IPS-18c (cell line): ENCODE results near the gene PDE4B.

Source experiments
- H3K4me3 ChIP-seq: 2 replicates; pipeline ENCODE4 v1.7.0; 2013; ENCODE audit warnings: low read depth, mild to moderate bottlenecking, low read length, moderate library complexity; ENCODE audit not compliant: insufficient read depth
- H3K9me3 ChIP-seq: one replicate; pipeline ENCODE4 v1.6.1; 2013; ENCODE audit warnings: mild to moderate bottlenecking, low read length, moderate library complexity; ENCODE audit not compliant: control insufficient read depth, insufficient read depth

The PDE4B gene

DNA sequence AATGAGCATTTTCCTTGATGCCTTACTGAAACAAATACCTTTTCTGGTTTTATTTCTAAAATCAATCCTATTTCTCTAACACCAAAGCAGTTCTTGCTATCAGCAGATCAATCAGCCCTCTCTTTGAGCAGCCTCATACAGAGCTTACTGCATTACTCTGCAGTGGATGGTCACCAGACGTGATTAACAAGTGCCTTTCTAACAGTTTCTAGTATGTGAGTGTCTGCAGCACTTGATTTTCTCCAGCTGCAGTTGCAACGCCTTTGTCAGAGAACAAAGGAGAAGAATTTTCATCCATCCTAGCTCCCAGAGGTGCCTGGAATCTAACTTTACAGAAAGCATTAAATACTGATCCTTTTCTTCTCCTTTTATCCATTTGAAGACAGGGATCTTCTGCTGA, 563.9 kb downstream of the PDE4B start:
- H3K9me3 ChIP-seq: no peaks in the 10 kb centered on the region
- no peak overlapping the region for H3K4me3 ChIP-seq

DNA sequence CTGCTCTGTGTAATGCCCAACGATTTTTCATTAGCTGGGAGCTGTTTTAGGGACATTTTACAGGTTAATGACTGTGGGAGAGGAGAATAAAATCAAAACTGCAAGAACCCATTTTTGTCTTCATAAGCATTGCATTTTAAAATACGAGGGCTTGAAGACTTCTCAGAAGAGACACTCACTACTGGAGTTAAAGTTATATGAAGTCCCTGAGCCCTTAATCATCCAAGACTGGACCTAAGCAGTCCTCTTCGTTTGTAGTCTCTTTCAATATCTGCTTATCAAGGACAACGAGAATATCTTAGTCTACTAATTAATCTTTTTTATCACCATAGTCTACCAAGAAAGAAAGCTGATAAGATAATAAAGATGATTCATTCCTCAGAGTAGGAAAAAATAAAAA, 564.3 kb downstream of the PDE4B start:
- no peak overlapping the region for H3K4me3 ChIP-seq
- no peaks in the 10 kb centered on the region for H3K9me3 ChIP-seq

DNA sequence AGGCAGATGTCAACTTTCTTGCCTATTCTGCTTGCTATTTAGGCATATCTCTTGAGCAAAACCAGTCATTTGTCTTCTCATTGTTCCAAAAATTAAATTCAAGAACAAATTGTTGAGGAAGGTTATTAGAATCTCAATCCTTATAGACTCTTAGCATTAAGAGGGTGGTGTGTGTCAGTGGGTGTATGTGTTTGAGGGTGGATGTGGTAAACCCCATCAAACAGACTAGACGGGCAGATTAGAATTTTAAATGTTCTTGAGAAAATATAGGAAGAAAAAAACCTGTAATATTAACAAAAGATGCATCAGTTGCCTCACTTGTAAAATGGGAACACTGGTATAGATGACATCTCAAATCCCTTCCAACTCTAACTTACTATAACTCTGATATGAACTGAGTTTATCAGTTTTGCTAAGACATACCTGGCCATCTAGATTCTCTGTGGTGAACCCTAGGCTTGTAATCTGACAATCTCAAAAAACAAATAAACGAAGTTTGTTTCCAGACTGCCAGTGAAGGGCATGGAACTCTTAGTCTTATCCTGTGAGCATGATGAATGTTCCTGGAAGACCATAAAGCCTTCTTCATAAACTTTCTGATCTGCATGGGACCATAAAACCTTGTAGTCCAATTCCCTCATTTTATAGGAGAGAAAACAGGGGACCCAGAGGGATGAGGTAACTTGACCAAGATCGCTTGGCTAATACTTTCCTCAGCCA, 564.9 kb downstream of the PDE4B start:
- no peaks in the 10 kb centered on the region for H3K9me3 ChIP-seq
- no peak overlapping the region for H3K4me3 ChIP-seq

DNA sequence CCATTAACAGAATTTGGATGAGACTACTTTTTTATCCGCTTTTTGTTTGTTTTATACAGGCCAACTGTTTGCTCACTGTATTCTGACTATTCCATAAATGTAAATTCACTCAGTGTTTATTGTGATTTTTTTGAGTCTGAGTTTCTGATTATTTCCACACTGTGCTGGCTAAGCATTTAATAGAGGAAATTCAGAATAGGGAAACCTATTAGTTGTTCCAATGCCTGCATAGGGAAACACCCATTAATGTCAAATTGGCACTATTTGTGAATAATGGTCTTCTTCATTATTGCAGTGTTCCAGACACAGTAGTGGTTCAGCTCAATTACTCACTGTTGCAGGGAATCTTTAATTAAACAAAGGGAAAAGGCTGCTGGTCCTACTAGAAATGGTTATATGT, 566.6 kb downstream of the PDE4B start:
- H3K4me3 ChIP-seq: no peak overlapping the region
- H3K9me3 ChIP-seq: no peaks in the 10 kb centered on the region

DNA sequence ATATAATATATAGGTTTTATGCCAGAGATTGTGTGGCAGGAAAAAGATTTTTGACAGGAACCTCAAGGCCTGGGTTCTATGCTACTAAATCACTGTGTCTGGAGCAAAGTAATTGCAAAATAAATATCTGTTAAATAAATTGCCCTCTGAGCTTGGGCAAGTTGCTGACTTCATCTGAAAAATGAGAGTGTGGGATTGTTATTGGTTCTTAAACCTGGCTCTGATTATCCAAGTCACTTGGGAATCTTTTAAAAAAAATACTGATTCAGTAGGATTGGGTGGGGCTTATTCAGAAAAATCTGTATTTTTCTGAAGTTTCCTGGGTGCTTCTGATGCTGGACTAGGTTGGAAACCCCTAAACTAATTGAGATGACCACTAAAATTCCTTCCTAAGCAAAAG, 567.1 kb downstream of the PDE4B start:
- no peak overlapping the region for H3K4me3 ChIP-seq
- no peaks in the 10 kb centered on the region for H3K9me3 ChIP-seq

DNA sequence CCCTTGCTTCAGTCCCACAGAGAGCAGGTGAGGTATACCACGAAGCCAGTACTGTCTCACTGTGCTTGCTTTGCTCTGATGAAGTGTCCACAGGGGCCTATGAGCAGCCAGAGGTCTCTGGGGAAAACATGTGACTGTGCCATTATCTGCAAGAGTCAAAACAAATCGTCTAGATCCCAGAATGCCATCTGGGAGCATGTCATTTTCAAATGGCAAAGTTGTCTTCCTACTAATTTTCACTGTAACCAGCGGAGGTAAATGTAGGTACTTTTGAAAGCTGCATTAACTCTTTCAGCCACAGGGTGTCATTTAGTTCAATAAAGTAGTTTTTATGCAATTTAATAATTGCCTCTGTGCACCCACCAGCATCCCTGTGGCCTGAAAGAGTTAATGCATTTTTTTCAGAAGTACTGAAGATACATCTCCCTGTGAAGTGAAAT, 567.6 kb downstream of the PDE4B start:
- Histone ChIP-seq H3K9me3 (no peaks in the 10 kb centered on the region), H3K4me3 (no peak overlapping the region)

DNA sequence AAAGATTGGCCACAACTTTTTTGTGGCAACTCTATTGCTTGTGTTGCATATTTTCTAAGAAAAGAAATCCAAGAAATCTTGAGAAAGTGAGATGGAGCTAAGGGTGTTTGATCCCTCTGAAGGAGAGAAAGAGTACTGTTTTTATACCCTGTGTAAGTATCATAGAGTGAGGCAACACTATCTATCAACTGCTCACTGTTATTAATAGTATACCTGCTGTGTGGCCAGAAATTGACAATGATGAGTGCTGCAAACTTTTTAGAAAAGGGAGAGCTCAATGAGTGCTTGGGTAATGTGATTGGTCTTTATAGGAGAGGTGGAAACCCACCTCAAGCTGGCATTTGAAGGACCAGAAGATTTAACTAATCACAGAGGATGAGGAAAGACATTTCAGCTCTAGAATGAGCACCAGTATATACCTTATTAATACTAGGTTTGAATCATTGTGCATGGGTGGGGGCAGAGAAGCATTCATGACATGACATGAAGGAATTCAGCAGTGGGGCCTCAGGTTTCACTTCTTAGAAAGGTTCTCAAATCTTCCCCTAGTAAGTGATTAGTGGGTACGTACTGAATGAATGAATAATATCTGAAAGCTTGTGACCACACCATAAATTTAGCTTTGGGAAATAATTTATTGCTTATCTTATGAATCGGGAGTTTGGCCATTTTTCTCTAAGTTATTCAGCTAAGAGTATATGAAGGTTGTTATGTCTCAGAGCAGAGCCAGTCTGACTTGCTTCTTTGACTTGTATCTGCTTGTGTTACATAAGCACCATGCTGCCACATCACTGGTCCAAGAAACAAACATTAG, 572.1 kb downstream of the PDE4B start:
- H3K9me3 ChIP-seq: no peaks in the 10 kb centered on the region
- no peak overlapping the region for H3K4me3 ChIP-seq

DNA sequence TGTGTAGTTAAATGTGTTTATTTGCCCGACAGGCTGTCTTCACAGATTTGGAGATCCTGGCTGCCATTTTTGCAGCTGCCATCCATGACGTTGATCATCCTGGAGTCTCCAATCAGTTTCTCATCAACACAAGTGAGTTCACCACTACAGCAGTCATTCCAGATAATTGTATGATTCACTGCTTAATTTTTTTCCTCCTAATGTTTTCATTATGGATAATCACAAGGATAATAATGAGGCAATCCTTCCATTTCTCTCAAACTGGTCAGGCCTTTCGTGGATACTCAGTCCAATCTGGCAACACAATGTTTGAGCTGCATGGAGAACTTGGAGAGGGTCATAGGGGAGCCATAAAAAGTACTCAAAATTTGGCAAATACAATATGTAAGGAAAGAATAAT, 572.9 kb downstream of the PDE4B start:
- H3K4me3 ChIP-seq: no peak overlapping the region
- no peaks in the 10 kb centered on the region for H3K9me3 ChIP-seq

DNA sequence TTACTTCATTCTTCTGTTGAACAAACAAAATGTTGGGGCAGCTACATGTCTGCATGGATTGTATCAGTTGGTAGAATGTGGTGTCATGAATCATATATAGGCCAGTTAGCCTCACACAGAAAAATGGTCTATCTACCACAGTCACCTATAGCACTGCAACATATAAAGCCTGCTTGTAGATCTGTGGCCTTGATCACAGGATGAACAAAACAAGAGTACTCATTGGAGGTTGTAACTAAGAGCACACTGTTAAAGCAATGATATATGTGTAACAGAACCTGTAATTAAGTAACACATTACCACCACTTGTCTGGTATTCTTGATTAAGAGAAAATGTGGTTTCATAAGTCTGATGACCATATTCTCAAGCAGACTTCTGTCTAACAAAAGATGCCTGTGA, 573.9 kb downstream of the PDE4B start:
- Histone ChIP-seq H3K9me3 (no peaks in the 10 kb centered on the region), H3K4me3 (no peak overlapping the region)

DNA sequence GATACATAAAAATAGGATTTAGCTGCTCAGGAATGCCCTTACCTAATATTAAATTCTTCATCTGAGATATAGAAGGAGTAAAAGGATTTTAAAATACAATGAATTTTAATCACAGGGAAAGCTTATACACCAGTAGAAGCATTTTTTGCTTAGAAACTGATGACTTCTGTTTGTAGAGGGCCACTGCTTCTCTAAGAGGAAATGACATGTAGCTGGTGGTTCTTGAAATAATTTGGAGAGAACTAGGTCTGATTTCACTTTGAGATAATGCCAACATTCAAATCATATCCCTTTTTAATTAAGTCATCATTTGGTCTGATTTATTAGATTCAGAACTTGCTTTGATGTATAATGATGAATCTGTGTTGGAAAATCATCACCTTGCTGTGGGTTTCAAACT, 574.7 kb downstream of the PDE4B start:
- no peaks in the 10 kb centered on the region for H3K9me3 ChIP-seq
- no peak overlapping the region for H3K4me3 ChIP-seq

DNA sequence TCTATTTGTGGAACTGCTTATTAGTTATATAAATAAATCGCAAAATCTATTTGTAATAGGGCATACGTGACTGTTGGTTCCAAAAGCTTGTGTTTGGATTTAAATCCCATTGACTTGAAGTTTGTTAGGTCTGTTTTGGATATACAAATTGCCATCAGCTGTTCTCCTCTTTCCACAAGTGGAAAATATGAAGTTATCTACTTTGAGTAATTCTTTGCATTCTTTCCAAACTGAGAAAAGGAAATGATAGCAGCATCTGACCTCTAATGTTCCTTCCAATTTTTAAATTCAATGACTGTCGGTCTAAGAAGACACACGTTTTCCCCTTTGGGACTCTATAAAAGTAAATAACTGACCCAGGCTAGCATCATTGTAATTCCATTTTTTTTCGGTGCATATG, 575.6 kb downstream of the PDE4B start:
- H3K4me3 ChIP-seq: no peak overlapping the region
- no peaks in the 10 kb centered on the region for H3K9me3 ChIP-seq

DNA sequence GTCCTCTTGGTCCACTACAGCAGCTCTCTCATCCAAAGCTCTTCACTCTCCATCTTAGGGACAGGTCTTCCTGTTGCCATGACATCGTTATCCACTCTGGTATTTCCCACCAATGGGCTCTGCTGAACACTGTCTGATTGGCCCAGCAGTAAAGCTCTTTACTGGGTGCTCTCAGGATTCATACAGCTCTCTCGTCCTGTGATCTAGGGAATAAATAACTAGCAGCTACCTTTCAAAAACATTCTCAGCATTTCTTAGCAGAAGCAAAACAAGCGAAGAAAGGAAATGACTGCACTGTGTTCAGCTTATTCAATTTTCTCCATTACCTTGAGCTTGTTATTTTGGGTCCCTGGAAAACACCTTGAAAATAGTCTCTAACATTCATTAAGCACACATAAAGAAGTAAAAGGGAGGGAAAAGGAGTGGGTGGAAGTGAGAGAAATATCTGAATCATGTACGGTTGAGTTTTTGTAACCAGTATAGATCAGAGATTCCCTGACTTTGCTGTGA, 577.8 kb downstream of the PDE4B start:
- no peaks in the 10 kb centered on the region for H3K9me3 ChIP-seq
- H3K4me3 ChIP-seq: no peak overlapping the region

DNA sequence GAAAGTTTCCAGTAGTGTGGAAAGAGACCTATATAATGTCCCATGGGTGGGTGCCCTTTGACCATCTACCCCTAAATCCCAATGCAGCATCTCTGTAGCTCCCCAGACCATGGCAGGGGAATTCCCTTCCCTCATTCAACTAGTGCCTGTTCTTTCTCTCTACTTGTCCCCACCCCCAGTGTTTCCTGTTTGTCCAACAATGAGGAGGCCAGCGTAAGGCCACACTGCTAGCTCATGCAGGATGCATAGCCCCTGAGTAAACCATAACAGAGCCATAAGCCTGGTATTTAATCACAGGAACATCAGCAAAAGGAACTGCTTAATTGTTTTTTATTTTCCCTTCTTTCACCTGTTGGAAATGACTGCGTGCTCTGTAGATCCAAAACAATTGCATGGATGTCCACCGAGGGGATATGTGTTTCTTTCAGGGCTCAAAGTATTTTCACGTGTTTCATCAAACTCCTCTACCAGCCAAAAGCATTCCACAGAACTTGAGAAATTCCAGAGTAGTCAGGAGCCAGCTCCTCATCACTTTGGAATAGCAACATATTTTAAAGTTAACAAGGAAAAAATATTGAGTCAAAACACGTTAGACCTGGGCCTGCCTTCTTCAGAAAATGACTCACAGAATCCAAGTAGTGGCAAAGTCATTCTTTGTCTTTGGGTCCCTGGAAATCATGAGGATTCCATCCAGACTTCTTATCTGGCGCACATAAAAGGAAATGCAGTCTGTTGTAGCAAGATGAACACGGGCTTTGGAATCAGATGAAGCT, 578.7 kb downstream of the PDE4B start:
- H3K9me3 ChIP-seq: no peaks in the 10 kb centered on the region
- H3K4me3 ChIP-seq: no peak overlapping the region

DNA sequence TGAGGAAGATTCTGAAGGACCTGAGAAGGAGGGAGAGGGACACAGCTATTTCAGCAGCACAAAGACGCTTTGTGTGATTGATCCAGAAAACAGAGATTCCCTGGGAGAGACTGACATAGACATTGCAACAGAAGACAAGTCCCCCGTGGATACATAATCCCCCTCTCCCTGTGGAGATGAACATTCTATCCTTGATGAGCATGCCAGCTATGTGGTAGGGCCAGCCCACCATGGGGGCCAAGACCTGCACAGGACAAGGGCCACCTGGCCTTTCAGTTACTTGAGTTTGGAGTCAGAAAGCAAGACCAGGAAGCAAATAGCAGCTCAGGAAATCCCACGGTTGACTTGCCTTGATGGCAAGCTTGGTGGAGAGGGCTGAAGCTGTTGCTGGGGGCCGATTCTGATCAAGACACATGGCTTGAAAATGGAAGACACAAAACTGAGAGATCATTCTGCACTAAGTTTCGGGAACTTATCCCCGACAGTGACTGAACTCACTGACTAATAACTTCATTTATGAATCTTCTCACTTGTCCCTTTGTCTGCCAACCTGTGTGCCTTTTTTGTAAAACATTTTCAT, 579.9 kb downstream of the PDE4B start:
- no peak overlapping the region for H3K4me3 ChIP-seq
- H3K9me3 ChIP-seq: no peaks in the 10 kb centered on the region

DNA sequence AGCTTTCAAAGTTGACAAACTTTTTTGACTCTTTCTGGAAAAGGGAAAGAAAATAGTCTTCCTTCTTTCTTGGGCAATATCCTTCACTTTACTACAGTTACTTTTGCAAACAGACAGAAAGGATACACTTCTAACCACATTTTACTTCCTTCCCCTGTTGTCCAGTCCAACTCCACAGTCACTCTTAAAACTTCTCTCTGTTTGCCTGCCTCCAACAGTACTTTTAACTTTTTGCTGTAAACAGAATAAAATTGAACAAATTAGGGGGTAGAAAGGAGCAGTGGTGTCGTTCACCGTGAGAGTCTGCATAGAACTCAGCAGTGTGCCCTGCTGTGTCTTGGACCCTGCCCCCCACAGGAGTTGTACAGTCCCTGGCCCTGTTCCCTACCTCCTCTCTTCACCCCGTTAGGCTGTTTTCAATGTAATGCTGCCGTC, 580.5 kb downstream of the PDE4B start:
- Histone ChIP-seq H3K9me3 (no peaks in the 10 kb centered on the region), H3K4me3 (no peak overlapping the region)

DNA sequence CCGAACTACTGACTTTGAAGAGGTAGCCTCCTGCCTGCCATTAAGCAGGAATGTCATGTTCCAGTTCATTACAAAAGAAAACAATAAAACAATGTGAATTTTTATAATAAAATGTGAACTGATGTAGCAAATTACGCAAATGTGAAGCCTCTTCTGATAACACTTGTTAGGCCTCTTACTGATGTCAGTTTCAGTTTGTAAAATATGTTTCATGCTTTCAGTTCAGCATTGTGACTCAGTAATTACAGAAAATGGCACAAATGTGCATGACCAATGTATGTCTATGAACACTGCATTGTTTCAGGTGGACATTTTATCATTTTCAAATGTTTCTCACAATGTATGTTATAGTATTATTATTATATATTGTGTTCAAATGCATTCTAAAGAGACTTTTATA, 581.5 kb downstream of the PDE4B start:
- no peak overlapping the region for H3K4me3 ChIP-seq
- no peaks in the 10 kb centered on the region for H3K9me3 ChIP-seq

DNA sequence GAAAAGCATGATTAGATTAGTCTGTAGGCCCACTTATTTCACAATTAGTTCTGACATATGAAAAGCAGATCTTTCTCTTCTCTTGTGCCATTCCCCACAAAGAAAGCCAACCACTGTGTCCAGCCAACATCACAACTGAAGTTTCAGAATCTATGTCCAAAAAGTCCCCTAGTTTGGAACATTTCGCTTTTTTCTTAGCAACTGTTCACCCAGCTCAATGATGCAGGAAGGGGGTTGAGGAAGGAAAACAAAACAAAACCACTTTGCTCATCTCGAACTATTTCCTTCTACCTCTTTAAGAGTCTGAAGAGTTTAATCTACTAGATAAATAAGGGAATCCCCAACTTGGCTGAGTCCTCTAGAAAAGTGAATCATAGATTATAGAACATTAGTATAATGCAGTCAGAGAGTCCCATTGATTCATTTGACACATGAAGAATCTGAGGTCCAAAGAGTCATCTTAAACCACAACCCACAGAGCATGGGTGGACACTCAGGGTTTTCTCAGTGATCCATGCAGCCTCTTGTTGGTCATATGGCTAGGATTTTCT, 581.9 kb downstream of the PDE4B start:
- Histone ChIP-seq H3K4me3 (no peak overlapping the region), H3K9me3 (no peaks in the 10 kb centered on the region)
